Right forelimb (tissue), 1 donor: ENCODE measurements around the gene GRIP1.
"Not testable (repeated sequence)": the region's sequence is repeated elsewhere in the genome, so short reads cannot be mapped to it uniquely, and the experiment has no call there.

Source experiments
- DNase-seq: peaks from one replicate; pipeline ENCODE4 v3.0.0-alpha.2; 2018

The GRIP1 gene

GRCh38 chr12:66319266-66319954, 359.5 kb downstream of the GRIP1 start:
- DNase-seq = no peak

- no peak for DNase-seq
Measured at GRCh38 chr12:66314278-66314677, 364.6 kb downstream of the GRIP1 start.

- DNase-seq = no peak
Measured at GRCh38 chr12:66312189-66312588, 366.7 kb downstream of the GRIP1 start.

DNA sequence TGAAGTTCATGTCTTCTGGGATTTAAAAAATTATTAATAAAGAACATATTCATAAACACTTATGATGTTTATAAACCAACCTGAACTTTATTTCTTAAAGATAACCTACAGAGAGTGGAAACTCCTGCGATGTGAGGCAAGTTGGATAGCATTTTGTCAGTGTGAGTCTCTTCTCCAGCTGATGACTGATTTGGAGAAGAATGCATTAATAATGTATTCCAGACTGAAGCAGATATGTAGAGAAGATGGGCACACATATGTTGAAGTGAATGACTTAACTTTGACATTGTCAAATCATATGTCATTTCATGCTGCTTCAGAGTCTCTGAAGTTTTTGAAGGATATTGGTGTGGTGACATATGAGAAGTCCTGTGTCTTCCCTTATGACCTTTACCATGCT, 369.3 kb downstream of the GRIP1 start:
- no peak for DNase-seq

GRCh38 chr12:66304296-66304900, 374.5 kb downstream of the GRIP1 start:
- no peak for DNase-seq

GRCh38 chr12:66303316-66303804, 375.5 kb downstream of the GRIP1 start:
- not testable (repeated sequence) for DNase-seq

GRCh38 chr12:66302827-66303169, 376.1 kb downstream of the GRIP1 start:
- no peak for DNase-seq

DNA sequence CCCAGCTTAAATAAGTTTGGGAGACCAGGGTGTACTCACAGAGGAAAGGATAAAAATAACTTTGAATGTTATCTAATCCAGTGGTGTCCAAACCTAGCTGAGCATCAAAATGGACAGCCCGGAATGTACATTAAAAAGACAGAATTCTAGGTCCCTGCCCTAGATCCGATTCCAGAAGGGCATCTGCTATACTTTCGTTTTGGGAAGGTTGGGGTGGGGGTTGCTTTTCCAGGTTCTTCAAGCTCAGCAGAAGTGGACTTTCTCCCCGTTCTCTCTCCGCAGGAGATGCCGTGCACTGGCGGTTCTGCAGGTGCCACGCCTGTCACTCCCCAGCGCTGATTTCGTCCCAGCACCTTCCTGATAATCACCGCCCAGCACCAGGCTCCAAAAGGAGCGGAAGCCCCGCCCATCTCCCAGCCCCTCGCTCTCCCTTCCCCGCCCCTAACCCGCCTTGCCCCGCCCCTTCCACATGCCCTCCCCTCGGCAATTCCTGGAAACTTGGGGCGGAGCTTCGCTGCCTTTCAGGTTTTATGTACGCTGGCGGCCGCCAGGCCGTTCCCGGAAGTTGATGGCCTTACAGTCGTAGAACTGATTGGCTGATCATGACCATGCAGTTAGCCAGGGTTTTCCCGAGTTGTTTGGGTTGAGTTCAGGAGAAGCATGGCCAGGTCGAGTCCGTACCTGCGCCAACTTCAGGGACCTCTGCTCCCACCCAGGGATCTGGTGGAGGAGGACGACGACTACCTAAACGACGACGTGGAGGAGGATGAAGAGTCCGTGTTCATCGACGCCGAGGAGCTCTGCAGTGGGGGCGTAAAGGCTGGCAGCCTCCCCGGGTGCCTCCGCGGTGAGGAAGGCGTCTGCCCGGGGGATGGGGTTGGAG, 376.7 kb downstream of the GRIP1 start, which contains the start of gene HELB:
TSS of gene HELB (plus strand) at position 550 of the 883 bp plus-strand sequence. CDS start at position 661, 111 bp downstream.
- peak; percentile 99 for DNase-seq

GRCh38 chr12:66297923-66298322, 381.0 kb downstream of the GRIP1 start:
- no peak for DNase-seq
